Measurements from ENCODE around the gene PALLD.

- TF ChIP-seq MAX (IDR thresholded peaks at IDR 0.05) (no peak), POLR2A (IDR thresholded peaks at IDR 0.05; ENCODE audit: control extremely low read depth in 1 of 2, low read depth in 2 of 2, low read length in 2 of 2) (no peak), SIX5 (IDR thresholded peaks at IDR 0.05; ENCODE audit: low read depth, low read length) (no peak), YY1 (IDR thresholded peaks at IDR 0.05; ENCODE audit: low read depth, low read length) (no peak), MAFK (IDR thresholded peaks at IDR 0.05; ENCODE audit: low read depth, low read length) (no peak), CREB1 (IDR thresholded peaks at IDR 0.05) (no peak), CHD2 (IDR thresholded peaks at IDR 0.05; ENCODE audit: low read length) (no peak)
- TF ChIP-seq, protein P1, sequence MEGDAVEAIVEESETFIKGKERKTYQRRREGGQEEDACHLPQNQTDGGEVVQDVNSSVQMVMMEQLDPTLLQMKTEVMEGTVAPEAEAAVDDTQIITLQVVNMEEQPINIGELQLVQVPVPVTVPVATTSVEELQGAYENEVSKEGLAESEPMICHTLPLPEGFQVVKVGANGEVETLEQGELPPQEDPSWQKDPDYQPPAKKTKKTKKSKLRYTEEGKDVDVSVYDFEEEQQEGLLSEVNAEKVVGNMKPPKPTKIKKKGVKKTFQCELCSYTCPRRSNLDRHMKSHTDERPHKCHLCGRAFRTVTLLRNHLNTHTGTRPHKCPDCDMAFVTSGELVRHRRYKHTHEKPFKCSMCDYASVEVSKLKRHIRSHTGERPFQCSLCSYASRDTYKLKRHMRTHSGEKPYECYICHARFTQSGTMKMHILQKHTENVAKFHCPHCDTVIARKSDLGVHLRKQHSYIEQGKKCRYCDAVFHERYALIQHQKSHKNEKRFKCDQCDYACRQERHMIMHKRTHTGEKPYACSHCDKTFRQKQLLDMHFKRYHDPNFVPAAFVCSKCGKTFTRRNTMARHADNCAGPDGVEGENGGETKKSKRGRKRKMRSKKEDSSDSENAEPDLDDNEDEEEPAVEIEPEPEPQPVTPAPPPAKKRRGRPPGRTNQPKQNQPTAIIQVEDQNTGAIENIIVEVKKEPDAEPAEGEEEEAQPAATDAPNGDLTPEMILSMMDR (IDR thresholded peaks at IDR 0.05; ENCODE audit: control extremely low read depth in 1 of 3, insufficient read depth in 1 of 3, low read depth in 1 of 3, low read length in 3 of 3), result no peak
Observed at GRCh38 chr4:168654848-168655174, 158.0 kb downstream of the PALLD start.

All from H1 (cell line).